RWPE1 (cell line): ENCODE data around the gene SOCS3.

Experiments
- CTCF ChIA-PET: fragments of 350-600 bp; sonication (Branson Sonifier 250); formaldehyde crosslinking; extraction: SDS; loops from one replicate; lab custom pipeline; 2021; lab: Yijun Ruan, JAX
- POLR2A ChIA-PET: fragments of 400-600 bp; formaldehyde crosslinking; extraction: SDS; loops from one replicate; lab custom pipeline; 2020; ENCODE audit warnings: antibody characterized with exemption; ENCODE audit not compliant: low non-redundant PET; lab: Yijun Ruan, JAX
- DNase-seq: peaks from one replicate; pipeline ENCODE4 v3.0.0; 2012; ENCODE audit warnings: low spot score
- H3K27ac ChIP-seq: fragments of 450-650 bp; 2 replicates; pipeline ENCODE4 v1.5.1; 2017
- CTCF ChIP-seq: fragments of 450-650 bp; conservative IDR thresholded peaks from 2 replicates; pipeline ENCODE4 v1.5.1; 2017; ENCODE audit warnings: low read depth, mild to moderate bottlenecking

Gene SOCS3

DNA sequence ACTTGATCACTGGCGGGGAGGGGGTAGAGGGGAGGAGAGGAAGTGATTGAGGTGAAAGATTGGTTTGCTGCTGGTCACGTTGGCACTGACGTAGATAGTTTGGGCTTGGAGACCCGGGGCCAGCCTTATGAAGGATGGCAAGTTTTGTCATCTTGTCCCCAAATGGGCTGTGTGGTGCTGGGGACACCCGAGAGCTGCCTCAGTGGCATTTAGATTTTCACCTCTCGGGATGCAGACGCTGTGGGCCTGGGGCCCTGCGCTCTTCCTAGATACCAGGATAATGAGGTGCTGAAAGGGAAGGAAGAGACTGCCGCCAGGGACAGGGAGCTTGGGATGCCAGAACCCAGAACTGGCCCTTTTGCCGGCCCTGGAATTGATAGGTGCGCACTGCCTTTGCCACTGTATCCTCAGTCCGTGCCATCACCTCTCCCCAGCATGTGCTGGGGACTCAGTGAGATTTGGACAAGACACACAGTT is 1.4 kb upstream of the SOCS3 start:
- no peak for DNase-seq
- no peak for TF ChIP-seq CTCF
- H3K27ac ChIP-seq: peak overlapping the region; percentile 80
- ChIA-PET CTCF (interaction anchor here (0.5 to 5.5 kb wide), 22 partner anchors 8 to 209 kb away, joined by 3 to 78 read pairs (median 4); no protein-coding TSS in a partner anchor), POLR2A (no interaction called here)

DNA sequence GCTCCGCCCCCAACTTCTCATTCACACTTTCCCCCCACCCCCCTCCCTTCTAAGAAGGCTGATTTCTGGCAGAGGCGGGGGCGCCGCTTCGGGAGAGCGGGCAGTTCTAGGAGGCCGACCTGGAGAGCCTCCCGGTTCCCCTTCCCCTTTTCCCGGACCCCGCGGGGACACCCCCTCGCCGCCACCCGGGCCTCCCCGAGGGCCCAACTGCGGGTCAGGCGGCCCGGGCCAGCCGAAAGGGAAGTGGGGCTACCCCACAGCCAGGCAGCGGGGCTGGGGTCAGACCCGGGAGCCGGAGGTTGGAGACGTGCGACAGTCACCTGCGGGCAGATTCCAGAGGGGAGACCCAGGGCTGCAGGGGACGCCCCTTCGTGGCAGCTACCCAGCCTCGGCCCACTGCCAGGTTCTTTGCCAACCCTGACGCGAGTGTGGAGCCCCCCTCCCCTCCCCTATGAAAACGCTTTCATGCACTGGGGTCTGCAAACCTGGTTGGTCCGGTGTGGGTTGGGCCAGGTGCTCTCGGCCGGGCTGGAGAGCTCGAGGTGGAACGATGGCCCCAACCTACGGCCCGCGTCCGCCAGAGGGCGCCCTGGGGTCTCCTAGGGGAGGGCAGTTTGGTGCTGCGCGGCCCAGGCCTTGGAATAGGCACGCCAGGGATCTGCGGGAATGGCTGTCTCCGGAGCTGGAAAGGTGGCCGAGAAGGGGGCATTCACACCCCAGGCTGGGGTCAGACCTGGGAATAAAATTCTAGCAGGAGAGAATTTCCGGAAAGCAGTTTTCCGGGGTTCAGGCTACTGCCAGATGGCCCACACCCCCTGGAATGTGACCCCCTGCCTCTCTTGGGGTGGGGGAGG is 721 bp upstream of the SOCS3 start:
- ChIA-PET CTCF (interaction anchor here (0.5 to 5.5 kb wide), 32 partner anchors 9 to 208 kb away, joined by 3 to 78 read pairs (median 4); no protein-coding TSS in a partner anchor), POLR2A (no interaction called here)
- peak; percentile 91 for DNase-seq
- H3K27ac ChIP-seq: peak overlapping the region; percentile 80
- TF ChIP-seq CTCF: peak; percentile 96

DNA sequence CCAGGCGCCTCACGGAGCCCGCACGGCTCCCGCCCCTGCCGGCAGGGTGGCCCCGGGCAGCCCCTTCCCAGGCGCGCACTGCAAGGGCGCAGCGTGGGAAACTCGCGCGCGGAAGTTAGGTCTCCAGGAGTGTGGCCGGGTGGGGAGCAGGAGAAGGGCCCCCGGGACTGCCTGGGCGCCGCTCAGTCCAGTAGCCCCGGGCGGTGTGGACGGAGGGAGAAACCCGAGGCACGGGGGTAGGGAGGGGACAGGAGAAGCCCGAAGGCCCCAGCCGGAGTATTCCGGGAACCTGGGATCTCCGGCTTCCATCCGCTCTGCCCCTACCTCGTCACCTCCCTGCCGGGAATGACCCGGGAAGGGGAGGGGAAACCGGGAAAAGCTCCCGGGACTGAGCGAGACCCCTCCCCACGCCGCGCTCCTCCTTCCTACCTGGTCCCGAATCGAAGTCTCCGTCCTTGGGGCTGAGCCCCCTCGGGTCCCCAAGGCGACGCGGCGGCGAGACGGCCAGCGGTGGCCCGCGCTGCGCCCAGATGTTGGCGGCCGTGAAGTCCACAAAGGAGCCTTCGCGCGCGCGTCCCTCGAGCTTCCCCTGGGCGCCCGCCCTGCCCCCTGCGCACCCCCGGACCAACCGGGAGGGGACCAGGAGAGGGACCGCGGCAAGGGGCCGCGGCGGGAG is 418 bp downstream of the SOCS3 start:
- no peak for TF ChIP-seq CTCF
- DNase-seq: no peak
- peak overlapping the region; percentile 80 for H3K27ac ChIP-seq
- ChIA-PET CTCF (interaction anchor here (0.6 to 5.5 kb wide), 3 partner anchors 41 to 207 kb away, joined by 3 to 78 read pairs (median 13); no protein-coding TSS in a partner anchor), POLR2A (interaction anchor here (0.5 kb wide), 1 partner anchor 105 kb away, joined by 3 read pairs; no protein-coding TSS in a partner anchor)

GRCh38 chr17:78358538-78359320 is 1.1 kb downstream of the SOCS3 start:
- TF ChIP-seq CTCF: no peak
- ChIA-PET CTCF (interaction anchor here (0.6 to 5.5 kb wide), 2 partner anchors 64 to 208 kb away, joined by 3 to 78 read pairs; no protein-coding TSS in a partner anchor), POLR2A (no interaction called here)
- peak overlapping the region; percentile 80 for H3K27ac ChIP-seq
- DNase-seq: no peak

DNA sequence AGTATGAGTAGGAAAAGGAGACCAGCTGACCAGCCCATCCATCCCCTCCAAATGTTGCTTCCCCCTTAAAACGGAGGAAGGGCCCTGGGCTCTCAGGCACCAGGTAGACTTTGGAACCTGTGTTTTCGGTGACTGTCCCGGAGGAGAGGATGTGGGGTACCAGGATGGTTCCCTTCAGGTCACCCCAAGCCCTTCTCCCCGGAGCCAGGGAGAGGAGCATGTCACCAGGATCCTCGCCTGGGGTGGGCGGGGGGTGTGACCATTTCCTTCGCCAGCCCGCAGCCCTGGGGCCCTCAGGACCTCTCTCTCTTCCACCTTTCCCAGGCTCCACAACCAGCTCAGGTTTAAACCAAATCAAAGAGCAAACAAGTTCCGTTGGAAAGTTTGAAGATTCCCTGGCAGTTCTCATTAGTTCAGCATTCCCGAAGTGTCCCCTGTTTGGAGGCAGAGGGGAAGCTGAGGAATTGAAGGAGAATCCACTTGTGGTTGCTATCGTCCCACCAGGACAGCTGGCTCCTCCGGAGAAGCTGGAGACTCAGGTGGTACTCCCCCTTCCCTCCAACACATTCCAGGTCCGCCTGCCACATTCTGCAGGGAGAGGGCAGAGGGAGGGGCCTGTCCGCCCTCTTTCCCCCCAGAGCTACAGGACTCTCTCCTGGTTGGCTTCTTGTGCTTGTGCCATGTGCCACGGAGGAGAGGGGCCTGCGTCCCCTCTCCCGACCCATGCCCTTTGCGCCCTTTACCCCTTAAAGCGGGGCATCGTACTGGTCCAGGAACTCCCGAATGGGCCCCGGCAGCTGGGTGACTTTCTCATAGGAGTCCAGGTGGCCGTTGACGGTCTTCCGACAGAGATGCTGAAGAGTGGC is 2.0 kb downstream of the SOCS3 start:
- no peak for TF ChIP-seq CTCF
- peak overlapping the region; percentile 86 for H3K27ac ChIP-seq
- ChIA-PET POLR2A (no interaction called here), CTCF (interaction anchor here (0.6 to 5.5 kb wide), 2 partner anchors 65 to 128 kb away, joined by 3 to 78 read pairs; no protein-coding TSS in a partner anchor)
- no peak for DNase-seq
